D721Med (cell line): ENCODE data around the gene RBBP6.

Experiments used
- DNase-seq: peaks from one replicate; pipeline ENCODE4 v3.0.0; 2011; ENCODE audit warnings: low spot score; ENCODE audit not compliant: insufficient read length
- FAIRE-seq: peaks from 2 replicates; lab custom pipeline; 2011; peaks lifted over from hg19 to GRCh38; lab: Jason Lieb, UNC
- CTCF ChIP-seq: IDR thresholded peaks from 2 replicates; pipeline ENCODE4 v1.5.1; 2012; ENCODE audit warnings: mild to moderate bottlenecking, control low read depth; ENCODE audit not compliant: insufficient read depth; ENCODE audit errors: missing control alignments

The RBBP6 gene

GRCh38 chr16:24524855-24525677 is 14.3 kb upstream of the RBBP6 start:
- DNase-seq (no peak), FAIRE-seq (no peak)
- TF ChIP-seq CTCF, result no peak

DNA sequence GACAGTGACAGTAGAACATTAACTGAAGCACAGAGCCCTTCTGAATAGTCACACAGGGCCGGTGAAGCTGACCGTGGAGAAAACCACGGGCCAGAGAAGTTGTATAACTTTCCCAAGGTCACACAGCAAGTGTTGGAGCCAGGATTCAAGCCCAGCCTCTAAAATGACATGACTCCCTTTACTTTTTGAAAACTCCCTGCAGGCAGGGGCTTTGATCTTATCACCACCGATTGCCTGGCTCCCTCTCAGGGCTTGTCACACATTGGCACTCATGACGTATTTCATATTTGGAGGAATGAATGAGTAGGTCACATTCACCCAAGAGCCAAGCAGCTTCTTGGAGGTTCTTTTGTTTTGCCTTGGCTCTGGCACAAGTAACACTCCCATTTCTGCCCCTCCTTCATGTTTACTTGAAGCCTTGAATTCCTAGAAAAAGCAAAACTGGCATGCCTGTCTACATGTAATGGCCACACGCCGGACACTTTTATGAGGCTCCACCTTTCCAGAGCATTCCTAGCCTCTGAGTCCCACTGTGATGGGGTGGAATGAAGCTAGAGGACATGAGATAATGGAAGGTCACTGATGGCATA is 13.3 kb upstream of the RBBP6 start:
- FAIRE-seq (no peak), DNase-seq (no peak)
- TF ChIP-seq CTCF, result no peak

DNA sequence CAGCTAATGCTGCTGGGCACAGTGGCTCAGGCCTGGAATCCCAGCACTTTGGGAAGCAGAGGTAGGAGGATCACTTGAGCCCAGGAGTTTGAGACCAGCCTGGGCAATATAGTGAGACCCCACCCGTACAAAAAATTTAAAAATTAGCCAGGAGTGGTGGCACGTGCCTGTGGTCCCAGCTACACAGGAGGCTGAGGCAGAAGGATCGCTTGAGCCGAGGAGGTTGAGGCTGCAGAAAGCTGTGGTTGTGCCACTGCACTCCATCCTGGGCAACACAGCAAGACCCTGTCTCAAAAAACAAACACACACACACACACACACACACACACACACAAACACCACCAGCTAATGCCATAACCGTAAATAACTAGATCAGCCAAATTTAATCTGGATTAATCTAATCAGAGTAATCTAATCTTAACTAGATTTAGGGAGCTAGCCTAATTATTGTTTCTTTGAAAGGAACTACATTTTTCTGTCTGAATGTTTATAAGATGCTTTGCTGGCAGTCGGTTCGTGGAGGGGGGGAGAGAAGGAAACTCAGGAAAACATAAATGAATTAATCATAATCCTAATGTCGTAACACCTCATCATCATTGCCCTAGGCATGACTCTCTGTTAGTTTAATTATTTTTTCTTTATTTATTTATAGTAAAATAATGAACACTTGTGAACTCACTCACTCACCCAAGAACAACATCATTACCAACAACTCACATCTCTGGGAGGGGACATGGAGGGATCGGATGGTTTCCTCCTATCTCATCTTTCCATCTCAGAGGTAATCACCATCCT is 12.5 kb upstream of the RBBP6 start:
- no peak for FAIRE-seq
- no peak for TF ChIP-seq CTCF

GRCh38 chr16:24531166-24531565 is 8.2 kb upstream of the RBBP6 start:
- no peak for FAIRE-seq
- no peak for DNase-seq
- TF ChIP-seq CTCF, result no peak

More for the DNA sequence above, 12.5 kb upstream of the RBBP6 start:
- peak; percentile 27 for DNase-seq

- no peak for FAIRE-seq
- no peak for TF ChIP-seq CTCF
Measured at GRCh38 chr16:24534620-24535019, 4.7 kb upstream of the RBBP6 start.

DNA sequence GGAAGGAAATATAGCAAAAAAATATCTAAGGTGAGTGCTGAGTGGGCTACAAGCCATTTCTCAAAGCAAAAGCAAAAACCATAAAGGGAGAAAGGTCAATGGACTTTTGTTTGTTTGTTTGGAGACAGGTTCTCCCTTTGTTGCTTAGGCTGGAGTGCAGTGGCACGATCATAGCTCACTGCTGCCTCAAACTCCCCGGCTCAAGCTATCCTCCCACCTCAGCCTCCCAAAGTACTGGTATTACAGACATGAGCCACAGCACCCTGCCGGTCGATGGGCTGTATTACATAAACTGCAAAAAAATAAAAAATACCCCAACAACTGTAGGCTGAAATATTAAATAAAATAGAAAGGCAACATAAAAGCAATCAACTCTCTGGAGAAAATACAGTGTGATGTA is 3.5 kb upstream of the RBBP6 start:
- no peak for FAIRE-seq
- TF ChIP-seq CTCF, result no peak
- DNase-seq, result no peak

More at GRCh38 chr16:24534620-24535019, 4.7 kb upstream of the RBBP6 start:
- no peak for DNase-seq

DNA sequence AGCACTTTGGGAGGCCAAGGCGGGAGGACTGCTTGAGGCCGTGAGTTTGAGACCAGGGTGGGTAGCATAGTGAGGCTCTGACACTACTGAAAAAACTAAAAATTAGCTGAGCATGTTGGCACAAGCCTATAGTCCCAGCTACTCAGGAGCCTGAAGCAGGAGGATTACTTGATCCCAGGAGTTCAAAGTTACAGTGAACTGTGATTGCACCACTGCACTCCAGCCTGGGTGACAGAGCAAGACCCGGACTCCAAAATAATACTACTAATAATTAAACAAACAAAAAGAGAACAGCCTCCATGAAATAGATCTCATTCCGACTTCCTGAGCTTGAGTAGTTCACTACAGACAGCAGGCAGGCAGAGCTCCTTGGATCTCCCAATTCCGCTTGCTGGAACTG is 2.7 kb upstream of the RBBP6 start:
- no peak for FAIRE-seq
- TF ChIP-seq CTCF, result no peak
- DNase-seq, result no peak
